Transverse colon (tissue), 4 donors: ENCODE data around the gene TACC2.

ENCODE experiments used
- EP300 ChIP-seq: sonication (generic); formaldehyde crosslinking; IDR thresholded peaks from one replicate; pipeline ENCODE4 v1.6.1; 2017; ENCODE audit warnings: antibody characterized with exemption, low read depth
- POLR2A ChIP-seq: fragments of 450-650 bp; IDR thresholded peaks from one replicate; pipeline ENCODE4 v1.6.1; 2016; ENCODE audit warnings: antibody characterized with exemption, mild to moderate bottlenecking, moderate library complexity
- POLR2AphosphoS5 ChIP-seq, 3 donors: sonication (generic); formaldehyde crosslinking; IDR thresholded peaks; one replicate each; pipeline ENCODE4 v1.6.1; 2016; ENCODE audit warnings: antibody characterized with exemption in 3 of 3
- TF ChIP-seq, protein P1 (sequence below), 5 experiments: fragments of 200-600 bp in 3 of 5; fragments of 450-650 bp in 2 of 5; sonication (generic) in 3 of 5; IDR thresholded peaks; 1 replicate in 2 of 5; 2 replicates in 3 of 5; pipeline ENCODE4 v1.5.1; 2016 to 2017; ENCODE audit warnings: antibody characterized with exemption in 5 of 5, inconsistent platforms in 3 of 5, mild to moderate bottlenecking in 2 of 5, moderate library complexity in 1 of 5

DNA sequence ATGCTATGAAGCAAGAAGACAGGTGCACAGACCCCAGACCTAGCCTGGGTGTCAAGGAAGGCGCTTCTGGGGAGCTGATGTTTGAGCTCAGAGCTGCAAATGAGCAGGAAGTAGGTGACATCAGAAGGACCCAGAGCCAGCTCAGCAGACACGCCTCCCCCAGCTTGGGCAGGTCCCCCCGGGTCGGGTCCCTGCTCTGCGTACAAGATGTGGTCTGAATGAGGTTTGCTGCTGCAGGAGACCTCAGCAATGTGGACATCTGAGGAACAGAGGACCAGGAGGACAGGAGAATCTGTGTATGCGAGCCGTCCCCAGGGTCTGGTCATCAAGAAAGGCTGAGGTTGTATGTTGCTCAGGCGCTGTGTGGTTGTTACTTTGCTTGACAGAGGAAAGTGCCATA lies 51.8 kb downstream of the TACC2 start:
- TF ChIP-seq, protein P1, sequence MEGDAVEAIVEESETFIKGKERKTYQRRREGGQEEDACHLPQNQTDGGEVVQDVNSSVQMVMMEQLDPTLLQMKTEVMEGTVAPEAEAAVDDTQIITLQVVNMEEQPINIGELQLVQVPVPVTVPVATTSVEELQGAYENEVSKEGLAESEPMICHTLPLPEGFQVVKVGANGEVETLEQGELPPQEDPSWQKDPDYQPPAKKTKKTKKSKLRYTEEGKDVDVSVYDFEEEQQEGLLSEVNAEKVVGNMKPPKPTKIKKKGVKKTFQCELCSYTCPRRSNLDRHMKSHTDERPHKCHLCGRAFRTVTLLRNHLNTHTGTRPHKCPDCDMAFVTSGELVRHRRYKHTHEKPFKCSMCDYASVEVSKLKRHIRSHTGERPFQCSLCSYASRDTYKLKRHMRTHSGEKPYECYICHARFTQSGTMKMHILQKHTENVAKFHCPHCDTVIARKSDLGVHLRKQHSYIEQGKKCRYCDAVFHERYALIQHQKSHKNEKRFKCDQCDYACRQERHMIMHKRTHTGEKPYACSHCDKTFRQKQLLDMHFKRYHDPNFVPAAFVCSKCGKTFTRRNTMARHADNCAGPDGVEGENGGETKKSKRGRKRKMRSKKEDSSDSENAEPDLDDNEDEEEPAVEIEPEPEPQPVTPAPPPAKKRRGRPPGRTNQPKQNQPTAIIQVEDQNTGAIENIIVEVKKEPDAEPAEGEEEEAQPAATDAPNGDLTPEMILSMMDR (IDR thresholded peaks at IDR 0.05), result no peak
- TF ChIP-seq POLR2A, result no peak
- no peak for TF ChIP-seq POLR2AphosphoS5 (IDR thresholded peaks at IDR 0.05)
- no peak for TF ChIP-seq EP300
